H9 (cell line): ENCODE measurements around the gene PGM2. TPM values are rescaled to one million over a fixed set of nuclear protein-coding genes. Genes with fewer than 3 reads are reported as not detected.

Experiments
- DNase-seq: peaks from one replicate; pipeline ENCODE4 v3.0.0-alpha.2; 2017
- H2AFZ ChIP-seq: one replicate; pipeline ENCODE4 v1.6.1; 2013; ENCODE audit warnings: mild to moderate bottlenecking, low read length, control low read depth, moderate library complexity
- H2AK5ac ChIP-seq: 2 replicates; pipeline ENCODE4 v1.6.1; 2013; ENCODE audit warnings: low read length, control low read depth, mixed read lengths; ENCODE audit not compliant: insufficient read length
- H2BK120ac ChIP-seq: one replicate; pipeline ENCODE4 v1.6.1; 2013; ENCODE audit warnings: low read depth, mild to moderate bottlenecking, low read length, control low read depth, inconsistent platforms; ENCODE audit not compliant: poor library complexity, severe bottlenecking
- H2BK12ac ChIP-seq: 2 replicates; pipeline ENCODE4 v1.6.1; 2013; ENCODE audit warnings: low read length, control low read depth, mixed read lengths, low read depth; ENCODE audit not compliant: insufficient read length
- H2BK15ac ChIP-seq: 2 replicates; pipeline ENCODE4 v1.6.1; 2013; ENCODE audit warnings: low read depth, low read length, control low read depth
- H2BK20ac ChIP-seq: one replicate; pipeline ENCODE4 v1.6.1; 2013; ENCODE audit warnings: low read depth, mild to moderate bottlenecking, low read length, control low read depth, inconsistent platforms; ENCODE audit not compliant: poor library complexity, severe bottlenecking
- H2BK5ac ChIP-seq: 2 replicates; pipeline ENCODE4 v1.6.1; 2013; ENCODE audit warnings: low read length, control low read depth, mixed read lengths; ENCODE audit not compliant: insufficient read length
- H3K14ac ChIP-seq: 2 replicates; pipeline ENCODE4 v1.6.1; 2013; ENCODE audit warnings: low read length, control low read depth; ENCODE audit not compliant: insufficient read depth
- H3K18ac ChIP-seq: 2 replicates; pipeline ENCODE4 v1.6.1; 2013; ENCODE audit warnings: low read depth, mild to moderate bottlenecking, mixed read lengths, low read length, control low read depth; ENCODE audit not compliant: insufficient read length
- H3K23ac ChIP-seq: 2 replicates; pipeline ENCODE4 v1.6.1; 2013; ENCODE audit warnings: low read length, control low read depth, mixed read lengths, low read depth; ENCODE audit not compliant: insufficient read length
- H3K23me2 ChIP-seq: 2 replicates; pipeline ENCODE4 v1.6.1; 2013; ENCODE audit warnings: low read depth, mild to moderate bottlenecking, mixed read lengths, low read length, control low read depth; ENCODE audit not compliant: insufficient read length, poor library complexity, severe bottlenecking
- H3K27ac ChIP-seq: 2 replicates; pipeline ENCODE4 v1.5.1; 2013; ENCODE audit warnings: low read length, control low read depth, mixed read lengths, low read depth; ENCODE audit not compliant: insufficient read length
- H3K27me3 ChIP-seq: 2 replicates; pipeline ENCODE4 v1.6.1; 2013; ENCODE audit warnings: low read length, control low read depth, inconsistent platforms; ENCODE audit not compliant: insufficient read depth
- H3K4ac ChIP-seq: 2 replicates; pipeline ENCODE4 v1.6.1; 2013; ENCODE audit warnings: low read depth, mild to moderate bottlenecking, control low read depth, inconsistent platforms, low read length, moderate library complexity
- H3K4me1 ChIP-seq: 2 replicates; pipeline ENCODE4 v1.6.1; 2013; ENCODE audit warnings: low read length, control low read depth, inconsistent platforms; ENCODE audit not compliant: insufficient read depth
- H3K4me2 ChIP-seq: 2 replicates; pipeline ENCODE4 v1.6.1; 2013; ENCODE audit warnings: low read length, control low read depth, mixed read lengths; ENCODE audit not compliant: insufficient read length, insufficient read depth
- H3K56ac ChIP-seq: 2 replicates; pipeline ENCODE4 v1.6.1; 2013; ENCODE audit warnings: low read depth, mild to moderate bottlenecking, mixed read lengths, low read length, control low read depth; ENCODE audit not compliant: insufficient read length
- H3K79me1 ChIP-seq: 2 replicates; pipeline ENCODE4 v1.6.1; 2013; ENCODE audit warnings: low read depth, mild to moderate bottlenecking, moderate library complexity, low read length, control low read depth, inconsistent platforms; ENCODE audit not compliant: insufficient read depth, poor library complexity, severe bottlenecking
- H3K79me2 ChIP-seq: 2 replicates; pipeline ENCODE4 v1.6.1; 2013; ENCODE audit warnings: low read length, control low read depth, inconsistent platforms; ENCODE audit not compliant: insufficient read depth
- H3K9ac ChIP-seq: 2 replicates; pipeline ENCODE4 v1.6.1; 2013; ENCODE audit warnings: low read length, control low read depth, mixed read lengths; ENCODE audit not compliant: insufficient read length; ENCODE audit errors: extremely low read depth
- H3K9me3 ChIP-seq: one replicate; pipeline ENCODE4 v1.6.1; 2013; ENCODE audit warnings: low read depth, low read length, inconsistent platforms; ENCODE audit not compliant: control insufficient read depth
- H3T11ph ChIP-seq: one replicate; pipeline ENCODE4 v1.6.1; 2013; ENCODE audit warnings: mild to moderate bottlenecking, low read length, control low read depth, inconsistent platforms
- H4K20me1 ChIP-seq: one replicate; pipeline ENCODE4 v1.6.1; 2013; ENCODE audit not compliant: control insufficient read depth, insufficient read length, insufficient read depth
- H4K5ac ChIP-seq: 2 replicates; pipeline ENCODE4 v1.6.1; 2013; ENCODE audit warnings: low read depth, mild to moderate bottlenecking, mixed read lengths, low read length, control low read depth; ENCODE audit not compliant: insufficient read length
- H4K8ac ChIP-seq: replicated peaks from 2 replicates; pipeline ENCODE4 v1.6.1; 2013; ENCODE audit warnings: low read length, control low read depth, mixed read lengths, low read depth; ENCODE audit not compliant: insufficient read length
- H4K91ac ChIP-seq: 2 replicates; pipeline ENCODE4 v1.6.1; 2013; ENCODE audit warnings: low read depth, mild to moderate bottlenecking, moderate library complexity, mixed read lengths, low read length, control low read depth; ENCODE audit not compliant: insufficient read length
- H3K27ac Mint-ChIP-seq, 3 experiments: 2 replicates in 2 of 3; 3 replicates in 1 of 3; pipeline ENCODE4 v1.8.0; 2020 to 2021; ENCODE audit warnings: mixed read lengths in 3 of 3, mild to moderate bottlenecking in 1 of 3, moderate library complexity in 1 of 3
- H3K27me3 Mint-ChIP-seq: 2 replicates; pipeline ENCODE4 v1.8.0; 2021; ENCODE audit warnings: low read depth, mild to moderate bottlenecking, moderate library complexity, mixed read lengths
- H3K36me3 Mint-ChIP-seq, 3 experiments: 2 replicates in 2 of 3; 3 replicates in 1 of 3; pipeline ENCODE4 v1.8.0; 2020 to 2021; ENCODE audit warnings: low read depth in 3 of 3, mixed read lengths in 3 of 3; ENCODE audit not compliant: insufficient read depth in 1 of 3
- H3K4me1 Mint-ChIP-seq, 2 experiments: 2 replicates each; pipeline ENCODE4 v1.8.0; 2020; ENCODE audit warnings: mixed read lengths in 2 of 2
- H3K4me3 Mint-ChIP-seq, 2 experiments: 2 replicates in 1 of 2; 3 replicates in 1 of 2; pipeline ENCODE4 v1.8.0; 2020 to 2021; ENCODE audit warnings: mild to moderate bottlenecking in 2 of 2, mixed read lengths in 2 of 2, moderate library complexity in 1 of 2
- H3K9me3 Mint-ChIP-seq, 2 experiments: 2 replicates in 1 of 2; 3 replicates in 1 of 2; pipeline ENCODE4 v1.8.0; 2020; ENCODE audit warnings: mild to moderate bottlenecking in 2 of 2, mixed read lengths in 2 of 2, moderate library complexity in 1 of 2
- CTCF ChIP-seq: fragments of 200-600 bp; sonication (generic); conservative IDR thresholded peaks from 3 replicates; pipeline ENCODE4 v1.8.0; 2021; ENCODE audit warnings: antibody characterized with exemption, mild to moderate bottlenecking
- WGBS: extraction: QIAGEN DNeasy Blood & Tissue Kit; methylation state at CpG from one replicate; pipeline ENCODE4 v1.1.7; 2013; ENCODE audit warnings: missing lambda C conversion rate, low lambda C conversion rate, mixed read lengths; ENCODE audit not compliant: insufficient read length; ENCODE audit errors: extremely low coverage; 5-methylcytosine and 5-hydroxymethylcytosine counted together
- total RNA-seq: library from RNA; stranded (reverse); gene quantifications from 2 replicates; pipeline ENCODE4 v1.2.1, GENCODE V29; 2021

Gene PGM2
- total RNA-seq, 1 experiment from 2014 or later = 26.6 TPM

DNA sequence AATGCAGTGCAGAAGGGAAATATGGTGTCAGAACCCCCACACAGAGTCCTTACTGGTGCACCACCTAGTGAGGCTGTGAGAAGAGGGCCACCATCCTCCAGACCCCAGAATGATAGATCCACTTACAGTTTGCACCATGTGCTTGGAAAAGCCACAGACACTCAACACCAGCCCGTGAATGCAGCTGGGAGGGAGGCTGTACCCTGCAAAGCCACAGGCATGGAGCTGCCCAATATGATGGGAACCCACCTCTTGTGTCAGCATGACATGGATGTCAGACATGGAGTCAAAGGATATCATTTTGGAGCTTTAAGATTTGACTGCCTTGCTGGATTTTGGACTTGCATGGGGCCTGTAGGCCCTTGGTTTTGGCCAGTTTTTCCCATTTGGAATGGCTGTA is 34.2 kb upstream of the PGM2 start:
- H3T11ph ChIP-seq = no peak overlapping the region
- no peak overlapping the region for H4K91ac ChIP-seq
- H2AK5ac ChIP-seq = no peak overlapping the region
- H3K9me3 ChIP-seq = no peaks in the 10 kb centered on the region
- no peak overlapping the region for H3K14ac ChIP-seq
- H3K4ac ChIP-seq = no peak overlapping the region
- Mint-ChIP-seq H3K4me1 (peaks cover 0 to 5% of the 10 kb centered on the region in 2 experiments; a peak in 1 of 4 replicates), H3K9me3 (peaks cover 16 to 24% of the 10 kb centered on the region in 2 experiments), H3K27me3 (no peaks in the 10 kb centered on the region; the same call in 1 of the 2 replicates), H3K4me3 (no peak overlapping the region), H3K36me3 (peaks cover 0 to 18% (median 6%) of the 10 kb centered on the region in 3 experiments; a peak in 6 of 7 replicates), H3K27ac (no peak overlapping the region)
- H4K5ac ChIP-seq = no peak overlapping the region
- H2AFZ ChIP-seq = no peak overlapping the region
- H3K9ac ChIP-seq = no peak overlapping the region
- no peaks in the 10 kb centered on the region for H3K79me1 ChIP-seq
- H3K4me1 ChIP-seq = no peaks in the 10 kb centered on the region; the same call in 1 of the 2 replicates
- H4K8ac ChIP-seq = no peak overlapping the region
- TF ChIP-seq CTCF = no peak
- no peak overlapping the region for H2BK15ac ChIP-seq
- H3K4me2 ChIP-seq = no peak overlapping the region
- no peak overlapping the region for H3K23ac ChIP-seq
- H2BK12ac ChIP-seq = no peak overlapping the region
- no peak overlapping the region for H2BK5ac ChIP-seq
- H3K27ac ChIP-seq = no peak overlapping the region
- no peak overlapping the region for H3K56ac ChIP-seq
- H2BK120ac ChIP-seq = no peak overlapping the region
- H3K18ac ChIP-seq = no peak overlapping the region
- no peaks in the 10 kb centered on the region for H3K79me2 ChIP-seq
- H4K20me1 ChIP-seq = no peaks in the 10 kb centered on the region
- no peak overlapping the region for H2BK20ac ChIP-seq
- no peak for DNase-seq
- no peaks in the 10 kb centered on the region for H3K23me2 ChIP-seq
- no CpG with 5 or more reads among the region's 1 CpG for WGBS
- no peaks in the 10 kb centered on the region for H3K27me3 ChIP-seq
